PFSK-1 (cell line): ENCODE measurements around the gene PLCL2.

Source experiments
- FOXP2 ChIP-seq: optimal IDR thresholded peaks from 2 replicates; pipeline ENCODE3; 2011; ENCODE audit warnings: borderline replicate concordance, control low read depth, inconsistent platforms; ENCODE audit not compliant: insufficient read depth; ENCODE audit errors: extremely low read length, extremely low read depth
- POLR2AphosphoS5 ChIP-seq: IDR thresholded peaks from 2 replicates; pipeline ENCODE4 v1.6.1; 2012; ENCODE audit warnings: low read depth, mild to moderate bottlenecking, control low read depth, low read length, moderate library complexity
- REST ChIP-seq, 2 experiments: IDR thresholded peaks; 2 replicates each; pipeline versions ENCODE4 v1.6.1 to v1.8.0; 2011 to 2012; ENCODE audit warnings: low read depth in 2 of 2, low read length in 2 of 2, control low read depth in 1 of 2, inconsistent platforms in 1 of 2, mild to moderate bottlenecking in 1 of 2, moderate library complexity in 1 of 2; ENCODE audit not compliant: insufficient read depth in 1 of 2
- SIN3A ChIP-seq: IDR thresholded peaks from 2 replicates; pipeline ENCODE4 v1.6.1; 2012; ENCODE audit warnings: mild to moderate bottlenecking, low read length, moderate library complexity, borderline replicate concordance; ENCODE audit not compliant: insufficient read depth
- TAF1 ChIP-seq: IDR thresholded peaks from 2 replicates; pipeline ENCODE4 v1.6.1; 2012; ENCODE audit warnings: low read length, control low read depth, borderline replicate concordance; ENCODE audit not compliant: insufficient read depth

Gene PLCL2

GRCh38 chr3:17059989-17060550 is 175.3 kb downstream of the PLCL2 start:
- no peak for TF ChIP-seq TAF1
- no peak for TF ChIP-seq POLR2AphosphoS5
- no peak for TF ChIP-seq FOXP2
- no peak for TF ChIP-seq SIN3A
- TF ChIP-seq REST (IDR thresholded peaks at IDR 0.05; ENCODE audit: insufficient read depth in 1 of 2, low read depth in 2 of 2, low read length in 2 of 2): no peak

DNA sequence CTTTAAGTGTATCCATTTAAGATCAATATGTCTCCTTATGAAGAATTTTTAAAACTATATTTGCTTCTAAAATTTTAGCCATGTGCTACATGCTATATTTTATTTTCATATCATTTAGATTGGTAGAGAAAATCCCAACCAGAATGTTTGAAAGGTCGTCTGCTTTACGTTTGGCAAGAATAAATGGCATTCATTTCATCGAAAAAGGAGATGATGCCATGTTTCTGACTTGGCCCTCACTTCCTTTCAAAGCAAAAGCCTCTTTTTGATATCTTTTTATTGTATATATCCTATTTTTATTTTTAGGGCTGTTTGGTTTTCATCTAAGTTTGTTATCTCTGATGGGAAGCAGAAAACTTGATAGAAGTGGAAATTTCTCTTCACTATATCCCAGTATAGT is 176.2 kb downstream of the PLCL2 start:
- TF ChIP-seq TAF1 (no peak), FOXP2 (no peak), REST (IDR thresholded peaks at IDR 0.05; ENCODE audit: insufficient read depth in 1 of 2, low read depth in 2 of 2, low read length in 2 of 2) (no peak), SIN3A (no peak), POLR2AphosphoS5 (no peak)

DNA sequence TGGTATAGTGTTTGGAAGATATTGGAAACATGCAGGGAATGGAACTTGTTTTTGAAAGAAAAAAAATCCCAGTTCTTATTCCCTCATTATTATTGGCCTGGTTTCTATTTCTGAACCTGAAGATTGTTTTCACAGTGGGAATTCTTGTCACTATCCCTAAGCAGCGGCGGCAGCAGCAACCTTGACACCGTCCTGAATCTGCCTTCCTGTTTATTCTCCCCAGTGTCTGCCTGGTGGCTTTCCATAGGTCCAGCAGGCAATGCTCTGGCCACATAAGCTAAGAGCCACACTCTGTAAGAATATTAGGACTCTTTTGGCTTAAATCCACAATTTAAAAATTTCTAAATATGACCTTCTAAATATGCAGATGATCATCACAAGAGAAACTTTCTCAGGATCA is 178.0 kb downstream of the PLCL2 start:
- no peak for TF ChIP-seq REST (IDR thresholded peaks at IDR 0.05; ENCODE audit: insufficient read depth in 1 of 2, low read depth in 2 of 2, low read length in 2 of 2)
- no peak for TF ChIP-seq TAF1
- TF ChIP-seq POLR2AphosphoS5: no peak
- no peak for TF ChIP-seq SIN3A
- TF ChIP-seq FOXP2: no peak

DNA sequence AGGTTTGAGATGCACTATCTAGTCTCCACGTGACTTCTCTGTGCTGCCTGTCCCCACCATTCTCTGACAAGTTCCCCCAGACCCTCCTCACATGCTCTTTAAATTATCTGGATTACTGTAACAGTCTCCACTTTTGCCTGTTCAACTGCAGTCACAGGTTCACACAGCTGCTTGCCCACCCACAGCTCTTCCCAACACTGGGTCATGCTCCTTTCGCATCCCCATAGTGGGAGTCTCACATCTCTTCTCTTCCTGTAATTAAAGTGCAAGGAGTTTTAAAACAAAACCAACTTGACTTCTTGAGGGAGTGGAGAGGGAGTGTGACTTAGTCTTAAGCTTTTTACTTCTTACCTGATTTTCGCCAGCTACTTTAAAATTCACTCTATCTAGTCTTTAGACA is 178.8 kb downstream of the PLCL2 start:
- no peak for TF ChIP-seq POLR2AphosphoS5
- TF ChIP-seq TAF1: no peak
- no peak for TF ChIP-seq SIN3A
- no peak for TF ChIP-seq FOXP2
- no peak for TF ChIP-seq REST (IDR thresholded peaks at IDR 0.05; ENCODE audit: insufficient read depth in 1 of 2, low read depth in 2 of 2, low read length in 2 of 2)

- TF ChIP-seq SIN3A (no peak), POLR2AphosphoS5 (no peak), REST (IDR thresholded peaks at IDR 0.05; ENCODE audit: insufficient read depth in 1 of 2, low read depth in 2 of 2, low read length in 2 of 2) (no peak), FOXP2 (no peak)
Measured at GRCh38 chr3:17065315-17065714, 180.6 kb downstream of the PLCL2 start.
